Measurements from ENCODE around the gene KLHL26.

- TF ChIP-seq CTCF (IDR thresholded peaks at IDR 0.05; ENCODE audit: low read depth, low read length): no peak
- TF ChIP-seq EZH2phosphoT487 (IDR thresholded peaks at IDR 0.05; ENCODE audit: low read depth): no peak
These were observed 16.5 kb upstream of the KLHL26 start for GRCh38 chr19:18620311-18620710.
